KBM-7 (cell line): ENCODE data around the gene MFSD6.
"Not testable (repeated sequence)": the region's sequence is repeated elsewhere in the genome, so short reads cannot be mapped to it uniquely, and the experiment has no call there.

Experiments
- DNase-seq: peaks from one replicate; pipeline ENCODE4 v3.0.0-alpha.2; 2015
- in situ Hi-C: fragments of 300-500 bp; cut with MboI; formaldehyde crosslinking; loops from 2 replicates; pipeline ENCODE4 v1.14.3; 2020; ENCODE audit warnings: low sequenced_read_pairs, low pct_unique_long_range_greater_than_20kb, mixed read lengths

MFSD6 gene

GRCh38 chr2:190482451-190482850 is 74.3 kb downstream of the MFSD6 start:
- DNase-seq: no peak

GRCh38 chr2:190486037-190486623 is 78.0 kb downstream of the MFSD6 start:
- in situ Hi-C loops: no loop called here

More at GRCh38 chr2:190482451-190482850, 74.3 kb downstream of the MFSD6 start:
- in situ Hi-C loops: no loop called here

DNA sequence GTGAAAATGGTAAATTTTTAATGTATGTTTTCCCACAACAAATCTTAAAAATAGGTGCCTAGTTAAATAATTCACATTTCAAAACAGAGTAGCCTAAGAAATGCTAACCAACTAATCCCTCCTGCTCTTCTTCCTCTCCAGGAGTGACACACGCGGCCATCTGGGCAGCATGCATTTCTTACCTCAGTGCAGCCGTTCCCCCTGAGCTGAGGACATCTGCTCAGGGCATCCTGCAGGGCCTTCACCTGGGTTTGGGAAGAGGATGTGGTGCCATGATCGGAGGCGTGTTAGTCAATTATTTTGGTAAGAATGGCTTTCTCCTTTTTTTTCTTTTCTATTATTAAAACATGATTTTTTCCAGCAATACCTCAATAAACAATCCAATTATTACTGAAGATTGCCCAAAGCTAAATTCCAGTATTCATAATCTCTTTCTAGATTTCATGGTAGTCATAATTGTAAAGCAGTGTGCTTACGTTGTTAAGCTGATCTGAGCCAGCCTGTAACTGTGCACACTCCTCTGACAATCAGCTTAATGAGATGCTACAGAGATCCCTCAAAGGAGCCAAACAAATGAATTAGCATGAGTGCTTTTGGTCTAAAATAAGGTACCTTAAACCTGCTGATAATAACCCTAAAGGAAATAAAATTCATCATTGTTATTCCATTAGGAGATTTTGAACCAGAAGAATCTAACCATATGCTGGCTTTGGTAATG is 80.5 kb downstream of the MFSD6 start:
- DNase-seq: no peak
- in situ Hi-C loops: no loop called here

More at GRCh38 chr2:190486037-190486623, 78.0 kb downstream of the MFSD6 start:
- no peak for DNase-seq

DNA sequence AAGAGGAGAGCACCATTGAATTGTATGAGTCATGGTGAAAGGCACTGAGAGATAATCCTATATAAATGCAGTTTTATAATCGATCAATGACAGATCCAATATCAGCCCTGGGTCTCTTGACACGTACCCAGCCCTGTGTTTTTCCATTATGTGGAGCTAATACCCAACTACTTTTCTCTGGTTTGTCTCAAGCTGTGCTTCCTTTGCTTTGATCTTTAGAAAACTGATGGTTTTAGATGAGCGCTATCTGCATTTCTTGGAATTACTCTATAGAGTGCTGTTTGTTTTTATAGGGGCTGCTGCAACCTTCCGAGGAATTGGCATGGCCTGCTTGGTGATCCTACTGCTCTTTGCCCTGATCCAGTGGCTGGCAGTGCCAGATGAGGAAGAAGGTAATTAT is 81.3 kb downstream of the MFSD6 start:
- no peak for DNase-seq
- in situ Hi-C loops: no loop called here

- DNase-seq: no peak
- in situ Hi-C loops: no loop called here
These were observed 82.3 kb downstream of the MFSD6 start for GRCh38 chr2:190490502-190490901.

- DNase-seq: no peak
- in situ Hi-C loops: no loop called here
These were observed 84.9 kb downstream of the MFSD6 start for GRCh38 chr2:190493095-190493494.

DNA sequence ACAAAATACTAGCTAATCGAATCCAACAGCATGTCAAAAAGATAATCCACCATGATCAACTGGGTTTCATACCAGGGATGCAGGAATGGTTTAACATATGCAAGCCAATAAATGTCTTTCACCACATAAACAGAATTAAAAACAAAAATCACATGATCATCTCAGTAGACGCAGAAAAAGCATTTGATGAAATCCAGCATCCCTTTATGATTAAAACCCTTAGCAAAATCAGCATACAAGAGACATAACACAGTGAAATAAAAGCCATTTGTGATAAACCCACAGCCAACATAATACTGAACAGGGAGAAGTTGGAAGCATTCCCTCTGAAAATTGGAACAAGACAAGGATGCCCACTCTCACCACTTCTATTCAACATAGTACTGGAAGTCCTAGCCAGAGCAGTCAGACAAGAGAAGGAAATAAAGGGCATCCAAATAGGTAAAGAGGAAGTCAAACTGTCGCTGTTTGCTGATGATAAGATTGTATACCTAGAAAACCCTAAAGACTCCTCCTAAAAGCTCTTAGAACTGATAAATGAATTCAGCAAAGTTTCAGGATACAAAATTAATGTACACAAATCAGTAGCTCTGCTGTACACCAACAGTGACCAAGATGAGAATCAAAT is 86.6 kb downstream of the MFSD6 start:
- DNase-seq: peak; percentile 26

DNA sequence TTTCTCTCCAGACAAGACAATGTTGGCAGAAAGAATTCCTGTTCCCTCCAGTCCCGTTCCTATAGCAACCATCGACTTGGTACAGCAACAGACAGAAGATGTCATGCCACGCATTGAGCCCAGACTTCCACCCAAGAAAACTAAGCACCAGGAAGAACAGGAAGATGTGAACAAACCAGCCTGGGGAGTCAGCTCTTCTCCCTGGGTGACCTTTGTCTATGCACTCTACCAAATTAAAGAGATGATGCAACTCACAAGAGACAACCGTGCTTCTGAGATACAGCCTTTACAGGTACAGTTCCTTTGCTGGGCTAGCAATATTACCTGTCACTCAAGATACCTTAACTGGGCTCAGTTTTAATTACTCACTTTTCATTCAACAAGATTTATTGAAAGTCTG is 89.3 kb downstream of the MFSD6 start:
- in situ Hi-C loops: no loop called here
- DNase-seq: no peak

More for the DNA sequence above, 86.6 kb downstream of the MFSD6 start:
- in situ Hi-C loops: not testable (repeated sequence)

GRCh38 chr2:190499273-190499672 is 91.1 kb downstream of the MFSD6 start:
- in situ Hi-C loops: no loop called here
- no peak for DNase-seq

DNA sequence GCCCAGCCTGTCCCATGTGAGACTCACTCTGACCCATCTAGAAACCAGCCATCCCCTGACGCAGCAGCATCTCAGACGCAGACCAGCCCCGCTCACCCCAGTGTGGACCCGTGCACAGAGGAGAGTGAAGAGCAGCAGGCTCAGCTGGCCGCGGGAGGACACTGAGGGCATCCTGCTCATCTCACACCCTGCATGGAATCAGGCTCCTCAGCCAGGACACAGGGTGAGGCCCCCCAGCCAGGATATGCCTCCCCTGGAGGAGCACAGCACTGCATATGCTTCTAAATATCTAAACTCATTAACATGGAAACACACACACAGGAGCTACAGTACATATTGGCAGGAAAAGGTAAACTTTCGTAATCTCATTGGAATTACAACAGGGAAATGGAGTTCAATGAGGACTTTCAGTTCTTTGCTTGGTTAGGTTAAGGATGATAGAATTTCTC is 91.9 kb downstream of the MFSD6 start:
- in situ Hi-C loops: no loop called here

GRCh38 chr2:190501231-190501630 is 93.1 kb downstream of the MFSD6 start:
- in situ Hi-C loops: no loop called here

More for the DNA sequence above, 91.9 kb downstream of the MFSD6 start:
- DNase-seq: no peak

DNA sequence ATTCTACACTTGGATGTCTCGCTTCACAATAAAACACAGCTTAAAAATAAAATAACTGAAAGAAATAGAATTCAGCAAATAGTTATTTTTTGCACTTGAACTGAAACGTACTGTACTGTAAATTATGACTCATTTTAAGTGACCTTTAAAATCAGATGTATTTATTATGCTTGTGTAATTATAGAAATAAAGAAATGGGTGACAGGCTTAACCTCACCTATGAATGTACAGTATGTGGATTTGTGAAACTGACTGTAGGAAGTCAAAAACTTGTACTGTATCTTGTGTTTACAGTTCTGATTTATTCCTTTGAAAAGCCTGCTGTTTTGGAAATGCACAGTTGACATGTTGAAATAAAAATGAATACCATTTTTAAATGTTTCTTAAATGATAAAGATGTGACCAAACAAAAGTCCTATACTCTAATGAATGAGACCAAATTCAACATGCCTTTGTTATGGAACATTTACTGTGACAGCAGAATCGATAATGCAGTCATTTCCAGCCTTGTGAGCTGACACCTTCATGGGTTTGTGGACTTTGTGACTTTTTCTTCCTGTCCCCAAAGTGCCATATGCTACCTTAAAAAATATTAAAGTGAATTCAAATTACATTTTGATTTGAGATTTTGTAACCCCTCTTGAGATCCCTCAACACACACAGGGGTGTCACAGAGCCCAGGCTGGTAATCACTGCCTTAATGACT is 93.7 kb downstream of the MFSD6 start:
- in situ Hi-C loops: no loop called here

More at GRCh38 chr2:190501231-190501630, 93.1 kb downstream of the MFSD6 start:
- DNase-seq: no peak

GRCh38 chr2:190503088-190503487 is 94.9 kb downstream of the MFSD6 start:
- DNase-seq: no peak
- in situ Hi-C loops: no loop called here

More for the DNA sequence above, 93.7 kb downstream of the MFSD6 start:
- no peak for DNase-seq

DNA sequence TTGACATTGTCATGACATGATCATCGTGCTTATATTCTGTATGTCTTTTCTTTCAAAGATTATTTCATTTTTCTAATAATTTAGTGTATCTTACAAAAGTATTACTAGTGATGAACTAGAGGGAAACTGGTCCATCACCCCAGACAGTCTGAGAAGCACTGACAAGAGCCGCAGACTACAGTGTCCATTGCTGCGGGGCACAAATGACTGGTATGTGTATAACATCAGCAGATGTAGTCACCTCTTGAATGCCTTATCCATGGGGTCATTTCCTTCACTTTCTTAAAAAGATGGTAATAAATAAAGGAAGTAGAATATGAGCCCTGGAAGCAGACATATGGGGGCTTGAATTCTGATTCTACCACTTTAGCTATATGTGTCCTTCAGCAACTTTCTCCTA is 96.8 kb downstream of the MFSD6 start:
- no peak for DNase-seq
- in situ Hi-C loops: no loop called here

- in situ Hi-C loops: no loop called here
- no peak for DNase-seq
These were observed 97.5 kb downstream of the MFSD6 start for GRCh38 chr2:190505696-190506095.

- no peak for DNase-seq
- in situ Hi-C loops: no loop called here
These were observed 98.5 kb downstream of the MFSD6 start for GRCh38 chr2:190506666-190507065.

- in situ Hi-C loops: no loop called here
- DNase-seq: no peak
These were observed 99.0 kb downstream of the MFSD6 start for GRCh38 chr2:190507135-190507534.

DNA sequence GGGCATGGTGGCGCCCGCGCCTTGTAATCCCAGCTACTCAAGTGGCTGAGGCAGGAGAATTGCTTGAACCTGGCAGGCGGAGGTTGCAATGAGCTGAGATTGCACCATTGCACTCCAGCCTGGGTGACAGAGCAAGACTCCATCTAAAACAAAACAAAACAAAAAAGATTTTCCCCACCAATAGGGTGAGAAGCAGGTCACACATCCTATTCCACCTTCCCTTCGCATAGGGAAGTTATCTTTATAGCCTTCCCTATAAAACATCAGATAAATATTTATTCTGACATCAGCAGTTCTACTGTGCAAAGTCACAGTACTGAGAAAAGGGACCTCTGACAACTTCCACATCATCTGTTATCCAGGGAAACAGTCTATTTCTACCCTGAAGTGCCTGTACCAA is 101.7 kb downstream of the MFSD6 start:
- DNase-seq, in situ Hi-C loops: not testable (repeated sequence)

DNA sequence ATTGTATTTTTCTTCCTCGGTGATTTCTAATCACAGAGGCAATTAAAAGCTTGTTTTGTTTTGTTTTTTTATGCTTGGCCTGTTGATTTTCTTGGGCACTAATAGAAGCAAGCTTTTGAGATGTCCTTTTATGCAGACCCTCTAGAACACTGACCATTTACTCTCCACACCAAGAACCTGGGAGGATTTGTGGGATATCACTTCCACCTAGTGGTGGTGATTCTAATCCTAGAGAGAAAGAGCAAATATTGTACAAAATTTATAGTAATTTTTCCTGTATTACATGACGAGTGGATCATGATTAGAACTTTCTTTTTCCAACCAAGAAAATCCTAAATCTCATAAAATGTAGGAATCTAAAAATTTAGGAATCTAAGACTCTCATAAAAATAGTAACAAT is 102.9 kb downstream of the MFSD6 start:
- in situ Hi-C loops: no loop called here
- DNase-seq: peak; percentile 41
